Cardiac fibroblast (primary cell): ENCODE measurements around the gene KLF7.

Experiments
- DNase-seq, 2 donors: peaks; one replicate each; pipeline versions ENCODE4 v3.0.0 to v3.0.0-alpha.2; 2010; ENCODE audit warnings: low read depth in 2 of 2
- H3K4me3 ChIP-seq, 2 donors: replicated peaks in 1 of 2; 1 replicate in 1 of 2; 2 replicates in 1 of 2; pipeline ENCODE4 v1.5.1; 2011; ENCODE audit warnings: low read depth in 2 of 2, low read length in 2 of 2, mild to moderate bottlenecking in 2 of 2, moderate library complexity in 1 of 2
- TF ChIP-seq, protein P1 (sequence below): IDR thresholded peaks from one replicate; pipeline ENCODE4 v1.5.1; 2011; ENCODE audit warnings: low read depth, mild to moderate bottlenecking, low read length, inconsistent platforms

Gene KLF7

DNA sequence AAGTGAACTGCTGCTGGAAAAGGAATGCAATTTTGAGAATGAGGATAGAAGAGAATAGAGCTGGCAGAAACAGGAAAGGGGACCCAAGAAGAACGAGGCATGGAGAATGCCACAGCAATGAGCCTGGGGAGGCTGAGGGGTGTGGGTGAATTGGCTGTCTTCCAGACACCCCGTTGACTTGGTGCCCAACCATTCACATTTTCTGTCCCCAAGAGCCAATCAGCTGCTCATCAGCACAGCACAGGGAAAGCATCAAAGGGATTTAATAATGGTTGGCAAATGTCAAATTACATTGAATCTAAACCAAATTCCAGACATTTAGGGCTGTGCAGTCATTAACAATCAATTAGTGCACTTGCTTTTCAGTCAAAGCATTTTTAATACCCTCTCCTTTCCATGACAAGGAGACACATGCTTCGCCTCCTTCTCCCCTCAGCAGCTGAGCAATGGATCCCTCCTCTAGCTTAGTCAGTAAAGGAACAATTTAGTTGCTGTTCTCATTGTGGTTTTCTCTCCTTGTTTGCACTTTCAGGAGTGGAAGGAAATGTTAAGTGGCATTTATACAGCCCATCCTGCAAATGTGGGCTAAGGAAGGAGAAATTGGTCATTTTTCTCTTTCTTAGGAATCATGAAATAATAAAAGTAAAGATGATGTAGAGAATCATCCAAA is 98.8 kb downstream of the KLF7 start:
- TF ChIP-seq, protein P1, sequence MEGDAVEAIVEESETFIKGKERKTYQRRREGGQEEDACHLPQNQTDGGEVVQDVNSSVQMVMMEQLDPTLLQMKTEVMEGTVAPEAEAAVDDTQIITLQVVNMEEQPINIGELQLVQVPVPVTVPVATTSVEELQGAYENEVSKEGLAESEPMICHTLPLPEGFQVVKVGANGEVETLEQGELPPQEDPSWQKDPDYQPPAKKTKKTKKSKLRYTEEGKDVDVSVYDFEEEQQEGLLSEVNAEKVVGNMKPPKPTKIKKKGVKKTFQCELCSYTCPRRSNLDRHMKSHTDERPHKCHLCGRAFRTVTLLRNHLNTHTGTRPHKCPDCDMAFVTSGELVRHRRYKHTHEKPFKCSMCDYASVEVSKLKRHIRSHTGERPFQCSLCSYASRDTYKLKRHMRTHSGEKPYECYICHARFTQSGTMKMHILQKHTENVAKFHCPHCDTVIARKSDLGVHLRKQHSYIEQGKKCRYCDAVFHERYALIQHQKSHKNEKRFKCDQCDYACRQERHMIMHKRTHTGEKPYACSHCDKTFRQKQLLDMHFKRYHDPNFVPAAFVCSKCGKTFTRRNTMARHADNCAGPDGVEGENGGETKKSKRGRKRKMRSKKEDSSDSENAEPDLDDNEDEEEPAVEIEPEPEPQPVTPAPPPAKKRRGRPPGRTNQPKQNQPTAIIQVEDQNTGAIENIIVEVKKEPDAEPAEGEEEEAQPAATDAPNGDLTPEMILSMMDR = no peak
- no peak for DNase-seq
- no peak overlapping the region for H3K4me3 ChIP-seq

DNA sequence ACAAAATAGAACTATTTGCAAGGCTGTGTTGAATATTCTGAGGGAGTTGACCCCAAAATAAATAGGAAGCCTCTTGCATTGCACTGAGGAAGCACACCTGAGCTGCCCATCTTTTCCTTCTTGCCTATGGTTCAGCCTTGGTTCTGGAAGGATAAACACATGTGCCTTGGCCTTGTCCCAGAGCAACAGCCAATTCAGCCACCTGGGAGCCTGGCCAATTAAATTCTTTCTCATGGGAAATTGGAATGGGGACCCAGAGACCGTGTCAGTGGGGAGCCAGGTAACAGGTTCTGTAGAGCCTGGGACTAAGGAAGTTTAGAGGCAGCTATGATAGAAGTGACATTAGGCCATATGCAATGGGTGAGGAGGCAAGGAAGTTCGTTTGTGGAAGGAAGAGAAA is 99.6 kb downstream of the KLF7 start:
- no peak for DNase-seq
- H3K4me3 ChIP-seq = no peak overlapping the region
- TF ChIP-seq, protein P1 = no peak

DNA sequence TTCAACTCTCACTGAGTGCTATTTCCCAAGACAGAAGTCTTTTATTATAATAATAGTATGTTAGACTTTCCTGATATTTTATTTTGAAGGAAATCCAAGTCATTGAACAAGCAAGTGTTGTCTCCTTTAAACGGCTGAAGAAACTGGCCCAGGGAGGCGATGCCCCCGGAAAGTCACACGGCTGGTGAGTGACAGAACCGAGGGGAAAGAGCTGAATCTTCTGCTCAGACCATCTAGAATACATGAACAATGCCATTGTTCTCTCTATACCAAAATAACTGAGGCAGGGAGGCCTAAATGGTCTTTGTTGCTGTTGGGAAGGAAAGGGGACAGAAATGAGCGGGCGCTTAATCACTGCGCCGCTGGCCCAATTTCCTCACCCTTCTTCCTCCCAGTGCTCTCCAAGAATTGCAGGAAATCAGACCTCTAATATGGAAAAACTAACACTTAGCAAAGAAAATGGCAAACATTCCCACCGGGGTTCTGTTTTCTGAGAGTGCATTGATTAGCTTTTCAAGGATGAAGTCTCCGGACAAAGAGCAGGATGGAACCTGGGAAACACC is 101.5 kb downstream of the KLF7 start:
- TF ChIP-seq, protein P1 = no peak
- DNase-seq = no peak
- H3K4me3 ChIP-seq = no peak overlapping the region

DNA sequence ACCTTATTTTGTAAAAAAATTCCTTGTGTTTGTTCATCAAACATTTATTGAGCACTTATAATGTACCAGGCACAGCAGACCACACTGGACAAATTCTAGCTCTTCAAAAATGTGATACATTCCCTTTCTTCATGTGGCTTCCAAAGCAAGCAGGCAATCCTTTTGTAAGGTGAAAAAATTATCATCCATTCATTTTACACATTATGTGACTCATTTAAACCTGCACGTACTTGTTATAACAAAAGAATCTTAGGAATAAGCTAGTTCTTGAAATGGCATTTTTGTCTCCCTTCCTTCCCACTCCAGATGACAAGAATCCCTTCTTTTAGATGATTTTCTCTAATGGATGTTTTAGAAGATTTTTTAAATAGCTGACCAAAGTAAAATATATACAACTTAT is 104.6 kb downstream of the KLF7 start:
- no peak for DNase-seq
- TF ChIP-seq, protein P1 = no peak
- H3K4me3 ChIP-seq = no peak overlapping the region

DNA sequence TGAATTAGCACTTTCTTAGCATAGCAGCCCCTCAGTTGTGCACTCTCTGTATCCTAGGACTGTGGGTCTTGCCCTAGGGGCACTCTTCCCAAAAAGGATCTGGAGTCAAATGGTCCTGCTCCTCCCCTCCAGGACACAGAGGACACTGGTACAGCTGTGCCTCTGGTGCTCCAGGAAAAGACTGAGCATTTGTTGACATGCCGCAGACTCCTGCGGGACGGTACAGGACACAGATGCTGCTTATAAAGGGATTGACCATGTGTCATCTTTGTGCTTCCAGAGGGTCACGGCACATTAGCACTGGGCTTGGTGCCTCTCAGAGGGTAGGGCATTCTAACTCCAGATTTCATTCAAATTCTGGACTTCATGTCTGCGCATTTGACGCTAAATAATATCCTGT is 110.5 kb downstream of the KLF7 start:
- no peak overlapping the region for H3K4me3 ChIP-seq
- TF ChIP-seq, protein P1 = no peak
- DNase-seq = no peak

DNA sequence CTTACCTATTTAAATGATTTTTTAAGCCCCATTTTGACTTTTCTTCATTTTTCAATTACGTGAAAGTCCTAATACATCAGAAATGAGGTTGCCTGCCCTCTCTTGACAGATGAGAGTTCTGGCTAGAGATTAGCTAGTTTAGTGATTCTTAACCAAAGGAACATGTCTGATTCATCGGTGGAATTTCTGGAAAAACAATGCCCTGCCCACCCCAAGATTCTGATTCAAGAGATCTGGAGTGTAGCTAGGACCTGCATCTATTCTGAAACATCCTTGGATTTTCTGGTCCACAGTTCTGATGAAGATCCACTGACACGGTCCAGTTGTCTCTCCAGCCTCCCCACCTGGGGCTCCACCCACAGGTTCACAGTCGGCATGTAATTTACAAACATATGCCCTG is 111.2 kb downstream of the KLF7 start:
- peak in 1 of 2 donors; percentile 66 for DNase-seq
- TF ChIP-seq, protein P1 = no peak
- no peak overlapping the region for H3K4me3 ChIP-seq
